ENCODE measurements around the gene CTSW. TPM values are rescaled to one million over a fixed set of nuclear protein-coding genes. Genes with fewer than 3 reads are reported as not detected.

CTSW gene
- polyA plus RNA-seq, 2 of the 4 experiments (the other 2 are of a cell fraction): not detected

GRCh38 chr11:65927904-65928397 is 48.3 kb downstream of the CTSW start:
- WGBS (ENCODE audit: missing lambda C conversion rate): 72% methylated on average over 9 of the region's 9 CpGs
- FAIRE-seq (no peak), DNase-seq (ENCODE audit: low read depth in 1 of 2, low spot score in 1 of 2) (no peak), ATAC-seq (0 out of 6 replicates have a peak, but pooled peaks of 1 of the 2 experiments have one; percentile 10)
- Histone ChIP-seq H3K4me2 (no peak overlapping the region), H3K27ac (no peak overlapping the region), H3K4me1 (peaks cover 8% of the 10 kb centered on the region; the same call in 1 of the 3 replicates), H3K4me3 (no peak overlapping the region), H3K9me3 (no peaks in the 10 kb centered on the region)
- TF ChIP-seq CBX2 (IDR thresholded peaks at IDR 0.05; ENCODE audit: borderline replicate concordance, low read depth) (no peak), CHD2 (IDR thresholded peaks at IDR 0.05; ENCODE audit: low read length, partially characterized antibody) (no peak), ZSCAN20 (CRISPR knock-in tag; IDR thresholded peaks at IDR 0.05) (no peak), RAD21 (conservative IDR thresholded peaks at IDR 0.05 in 1 of 2, IDR thresholded peaks at IDR 0.05 in 1 of 2) (no peak), HOXA7 (CRISPR knock-in tag; IDR thresholded peaks at IDR 0.05) (no peak), ZC3H11A (IDR thresholded peaks at IDR 0.05) (no peak), GATA3 (IDR thresholded peaks at IDR 0.05; ENCODE audit: borderline replicate concordance) (no peak), HOXB5 (CRISPR knock-in tag; IDR thresholded peaks at IDR 0.05) (no peak), KDM1A (IDR thresholded peaks at IDR 0.05; ENCODE audit: low read depth) (no peak), MAFK (IDR thresholded peaks at IDR 0.05; ENCODE audit: partially characterized antibody) (no peak), CTCF (IDR thresholded peaks at IDR 0.05) (no peak), ESRRA (IDR thresholded peaks at IDR 0.05; ENCODE audit: borderline replicate concordance, low read length) (no peak), EHF (CRISPR knock-in tag; IDR thresholded peaks at IDR 0.05) (no peak)
- TF ChIP-seq, protein P1, sequence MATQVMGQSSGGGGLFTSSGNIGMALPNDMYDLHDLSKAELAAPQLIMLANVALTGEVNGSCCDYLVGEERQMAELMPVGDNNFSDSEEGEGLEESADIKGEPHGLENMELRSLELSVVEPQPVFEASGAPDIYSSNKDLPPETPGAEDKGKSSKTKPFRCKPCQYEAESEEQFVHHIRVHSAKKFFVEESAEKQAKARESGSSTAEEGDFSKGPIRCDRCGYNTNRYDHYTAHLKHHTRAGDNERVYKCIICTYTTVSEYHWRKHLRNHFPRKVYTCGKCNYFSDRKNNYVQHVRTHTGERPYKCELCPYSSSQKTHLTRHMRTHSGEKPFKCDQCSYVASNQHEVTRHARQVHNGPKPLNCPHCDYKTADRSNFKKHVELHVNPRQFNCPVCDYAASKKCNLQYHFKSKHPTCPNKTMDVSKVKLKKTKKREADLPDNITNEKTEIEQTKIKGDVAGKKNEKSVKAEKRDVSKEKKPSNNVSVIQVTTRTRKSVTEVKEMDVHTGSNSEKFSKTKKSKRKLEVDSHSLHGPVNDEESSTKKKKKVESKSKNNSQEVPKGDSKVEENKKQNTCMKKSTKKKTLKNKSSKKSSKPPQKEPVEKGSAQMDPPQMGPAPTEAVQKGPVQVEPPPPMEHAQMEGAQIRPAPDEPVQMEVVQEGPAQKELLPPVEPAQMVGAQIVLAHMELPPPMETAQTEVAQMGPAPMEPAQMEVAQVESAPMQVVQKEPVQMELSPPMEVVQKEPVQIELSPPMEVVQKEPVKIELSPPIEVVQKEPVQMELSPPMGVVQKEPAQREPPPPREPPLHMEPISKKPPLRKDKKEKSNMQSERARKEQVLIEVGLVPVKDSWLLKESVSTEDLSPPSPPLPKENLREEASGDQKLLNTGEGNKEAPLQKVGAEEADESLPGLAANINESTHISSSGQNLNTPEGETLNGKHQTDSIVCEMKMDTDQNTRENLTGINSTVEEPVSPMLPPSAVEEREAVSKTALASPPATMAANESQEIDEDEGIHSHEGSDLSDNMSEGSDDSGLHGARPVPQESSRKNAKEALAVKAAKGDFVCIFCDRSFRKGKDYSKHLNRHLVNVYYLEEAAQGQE (IDR thresholded peaks at IDR 0.05): no peak
- TF ChIP-seq, protein P2, sequence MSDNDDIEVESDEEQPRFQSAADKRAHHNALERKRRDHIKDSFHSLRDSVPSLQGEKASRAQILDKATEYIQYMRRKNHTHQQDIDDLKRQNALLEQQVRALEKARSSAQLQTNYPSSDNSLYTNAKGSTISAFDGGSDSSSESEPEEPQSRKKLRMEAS (IDR thresholded peaks at IDR 0.05): no peak
- CTCF ChIA-PET: interaction anchor here (1.2 to 1.4 kb wide), 4 partner anchors 9 to 148 kb away, joined by 3 to 4 read pairs (median 3); partner anchors contain the start of gene MUS81
- POLR2A ChIA-PET: no interaction called here

DNA sequence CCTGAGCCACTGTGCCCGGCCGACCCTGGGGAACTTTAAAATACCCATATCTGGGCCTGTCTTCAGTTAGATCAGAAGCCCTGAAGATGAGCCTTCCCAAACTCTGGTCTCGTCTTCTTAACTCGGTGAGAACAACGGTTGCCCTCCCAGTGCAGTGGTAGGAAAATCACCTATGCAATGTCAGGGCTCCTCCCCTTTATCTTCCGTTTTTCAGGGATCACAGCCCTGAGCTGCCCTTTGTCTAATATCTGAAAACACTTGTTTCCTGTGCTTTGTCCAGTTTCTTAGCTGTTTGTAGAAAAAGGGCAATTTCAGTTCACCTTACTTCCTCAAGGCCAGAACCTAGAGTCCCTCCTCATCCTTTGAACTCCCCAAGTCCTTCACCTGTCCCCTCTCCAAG is 49.0 kb downstream of the CTSW start:
- H3K4me3 ChIP-seq: no peak overlapping the region
- ATAC-seq: no peak
- no peak for DNase-seq (ENCODE audit: low read depth in 1 of 2, low spot score in 1 of 2)
- H3K4me2 ChIP-seq: no peak overlapping the region
- H3K9me3 ChIP-seq: no peaks in the 10 kb centered on the region
- H3K4me1 ChIP-seq: peaks cover 9% of the 10 kb centered on the region; the same call in 1 of the 3 replicates
- FAIRE-seq: no peak
- no peak overlapping the region for H3K27ac ChIP-seq
- ChIA-PET CTCF (interaction anchor here (0.9 to 1.4 kb wide), 3 partner anchors 16 to 149 kb away, joined by 3 to 4 read pairs (median 3); no protein-coding TSS in a partner anchor), POLR2A (no interaction called here)
- WGBS (ENCODE audit: missing lambda C conversion rate): 89% methylated on average over 6 of the region's 6 CpGs
- TF ChIP-seq RAD21 (conservative IDR thresholded peaks at IDR 0.05 in 1 of 2, IDR thresholded peaks at IDR 0.05 in 1 of 2): no peak
- TF ChIP-seq PBX3 (IDR thresholded peaks at IDR 0.05): no peak
- TF ChIP-seq FOSL2 (IDR thresholded peaks at IDR 0.05): no peak
- TF ChIP-seq FOSL2 (CRISPR knock-in tag; IDR thresholded peaks at IDR 0.05): no peak
- TF ChIP-seq, protein P1 (IDR thresholded peaks at IDR 0.05): no peak
- TF ChIP-seq HOXB13 (CRISPR knock-in tag; IDR thresholded peaks at IDR 0.05; ENCODE audit: low read depth): no peak
- TF ChIP-seq, protein P3, sequence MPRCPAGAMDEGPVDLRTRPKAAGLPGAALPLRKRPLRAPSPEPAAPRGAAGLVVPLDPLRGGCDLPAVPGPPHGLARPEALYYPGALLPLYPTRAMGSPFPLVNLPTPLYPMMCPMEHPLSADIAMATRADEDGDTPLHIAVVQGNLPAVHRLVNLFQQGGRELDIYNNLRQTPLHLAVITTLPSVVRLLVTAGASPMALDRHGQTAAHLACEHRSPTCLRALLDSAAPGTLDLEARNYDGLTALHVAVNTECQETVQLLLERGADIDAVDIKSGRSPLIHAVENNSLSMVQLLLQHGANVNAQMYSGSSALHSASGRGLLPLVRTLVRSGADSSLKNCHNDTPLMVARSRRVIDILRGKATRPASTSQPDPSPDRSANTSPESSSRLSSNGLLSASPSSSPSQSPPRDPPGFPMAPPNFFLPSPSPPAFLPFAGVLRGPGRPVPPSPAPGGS (IDR thresholded peaks at IDR 0.05): no peak
- no peak for TF ChIP-seq GATA3 (IDR thresholded peaks at IDR 0.05; ENCODE audit: borderline replicate concordance)
- no peak for TF ChIP-seq USF2 (IDR thresholded peaks at IDR 0.05)
- no peak for TF ChIP-seq JUN (IDR thresholded peaks at IDR 0.05)
- no peak for TF ChIP-seq HDAC2 (IDR thresholded peaks at IDR 0.05)
- TF ChIP-seq CEBPB (IDR thresholded peaks at IDR 0.05): no peak
- no peak for TF ChIP-seq KDM5A (IDR thresholded peaks at IDR 0.05)
